Hepatocyte (in vitro differentiated cells): ENCODE data around the gene MPIG6B.

Experiments
- EZH2 ChIP-seq: fragments of 200-600 bp; sonication (generic); IDR thresholded peaks from 2 replicates; pipeline ENCODE4 v1.6.1; 2016; ENCODE audit warnings: antibody characterized with exemption, mild to moderate bottlenecking, borderline replicate concordance
- EZH2phosphoT487 ChIP-seq: fragments of 200-600 bp; sonication (generic); IDR thresholded peaks from one replicate; pipeline ENCODE4 v1.6.1; 2018; ENCODE audit warnings: antibody characterized with exemption, mild to moderate bottlenecking, low read depth, moderate library complexity; ENCODE audit not compliant: unreplicated experiment, severe bottlenecking
- TF ChIP-seq, protein P1 (sequence below): fragments of 200-600 bp; sonication (generic); IDR thresholded peaks from 2 replicates; pipeline ENCODE4 v1.5.1; 2016; ENCODE audit warnings: antibody characterized with exemption, mild to moderate bottlenecking; ENCODE audit not compliant: poor library complexity

GRCh38 chr6:31736768-31737314 lies 13.7 kb downstream of the MPIG6B start:
- TF ChIP-seq, protein P1, sequence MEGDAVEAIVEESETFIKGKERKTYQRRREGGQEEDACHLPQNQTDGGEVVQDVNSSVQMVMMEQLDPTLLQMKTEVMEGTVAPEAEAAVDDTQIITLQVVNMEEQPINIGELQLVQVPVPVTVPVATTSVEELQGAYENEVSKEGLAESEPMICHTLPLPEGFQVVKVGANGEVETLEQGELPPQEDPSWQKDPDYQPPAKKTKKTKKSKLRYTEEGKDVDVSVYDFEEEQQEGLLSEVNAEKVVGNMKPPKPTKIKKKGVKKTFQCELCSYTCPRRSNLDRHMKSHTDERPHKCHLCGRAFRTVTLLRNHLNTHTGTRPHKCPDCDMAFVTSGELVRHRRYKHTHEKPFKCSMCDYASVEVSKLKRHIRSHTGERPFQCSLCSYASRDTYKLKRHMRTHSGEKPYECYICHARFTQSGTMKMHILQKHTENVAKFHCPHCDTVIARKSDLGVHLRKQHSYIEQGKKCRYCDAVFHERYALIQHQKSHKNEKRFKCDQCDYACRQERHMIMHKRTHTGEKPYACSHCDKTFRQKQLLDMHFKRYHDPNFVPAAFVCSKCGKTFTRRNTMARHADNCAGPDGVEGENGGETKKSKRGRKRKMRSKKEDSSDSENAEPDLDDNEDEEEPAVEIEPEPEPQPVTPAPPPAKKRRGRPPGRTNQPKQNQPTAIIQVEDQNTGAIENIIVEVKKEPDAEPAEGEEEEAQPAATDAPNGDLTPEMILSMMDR: no peak
- TF ChIP-seq EZH2 (no peak), EZH2phosphoT487 (no peak)
